Uterus (tissue), 4 donors: ENCODE measurements around the gene PARD3. TPM values are rescaled to one million over a fixed set of nuclear protein-coding genes. Genes with fewer than 3 reads are reported as not detected.

Experiments used
- DNase-seq, 2 donors: peaks; one replicate each; pipeline ENCODE4 v3.0.0-alpha.2; 2019 to 2020
- H3K27ac ChIP-seq, 2 donors: fragments of 200-600 bp; sonication (generic); 1 replicate in 1 of 2; 2 replicates in 1 of 2; pipeline ENCODE4 v1.5.1; 2016 to 2018
- H3K27me3 ChIP-seq, 2 donors: fragments of 200-600 bp; sonication (generic); one replicate each; pipeline ENCODE4 v1.5.1; 2018 to 2019; ENCODE audit warnings: control low read depth in 1 of 2
- H3K36me3 ChIP-seq, 2 donors: fragments of 200-600 bp; sonication (generic); one replicate each; pipeline ENCODE4 v1.5.1; 2019; ENCODE audit warnings: control low read depth in 1 of 2
- H3K4me1 ChIP-seq, 2 donors: fragments of 200-600 bp; sonication (generic); one replicate each; pipeline ENCODE4 v1.5.1; 2018 to 2019; ENCODE audit warnings: control low read depth in 1 of 2
- H3K4me3 ChIP-seq, 2 donors: fragments of 200-600 bp; sonication (generic); 1 replicate in 1 of 2; 2 replicates in 1 of 2; pipeline ENCODE4 v1.5.1; 2018 to 2019; ENCODE audit warnings: mild to moderate bottlenecking in 1 of 2
- H3K9me3 ChIP-seq, 2 donors: fragments of 200-600 bp; sonication (generic); one replicate each; pipeline ENCODE4 v1.5.1; 2019; ENCODE audit warnings: control low read depth in 1 of 2
- POLR2A ChIP-seq, 2 donors: fragments of 450-650 bp; IDR thresholded peaks; one replicate each; pipeline ENCODE4 v1.6.1; 2016; ENCODE audit warnings: antibody characterized with exemption in 2 of 2, mild to moderate bottlenecking in 1 of 2, moderate library complexity in 1 of 2
- intact Hi-C: fragments of 100-400 bp; cut with DNase I; formaldehyde crosslinking; loops from one replicate; pipeline ENCODE4 v1.15.1; 2023; ENCODE audit warnings: low total_unique reads
- total RNA-seq, 4 donors: library from RNA; depleted of rRNA in 3 of 4; stranded (reverse); fragments of >200 nt in 3 of 4; gene quantifications; one replicate each; pipeline versions ENCODE4 v1.1.0 to v1.2.4, GENCODE V29; 2014 to 2023
- TF ChIP-seq, protein P1 (sequence below), 4 experiments: fragments of 200-600 bp in 2 of 4; fragments of 450-650 bp in 2 of 4; sonication (generic) in 2 of 4; IDR thresholded peaks; one replicate each; pipeline ENCODE4 v1.5.1; 2016 to 2019; ENCODE audit warnings: antibody characterized with exemption in 4 of 4, mild to moderate bottlenecking in 2 of 4, moderate library complexity in 1 of 4
- donor health status: DM: yes; HTN: yes; CAD: no.

The PARD3 gene
- total RNA-seq, 4 donors from 2014 or later = 42.1 to 96.1 (median 51.5) TPM

DNA sequence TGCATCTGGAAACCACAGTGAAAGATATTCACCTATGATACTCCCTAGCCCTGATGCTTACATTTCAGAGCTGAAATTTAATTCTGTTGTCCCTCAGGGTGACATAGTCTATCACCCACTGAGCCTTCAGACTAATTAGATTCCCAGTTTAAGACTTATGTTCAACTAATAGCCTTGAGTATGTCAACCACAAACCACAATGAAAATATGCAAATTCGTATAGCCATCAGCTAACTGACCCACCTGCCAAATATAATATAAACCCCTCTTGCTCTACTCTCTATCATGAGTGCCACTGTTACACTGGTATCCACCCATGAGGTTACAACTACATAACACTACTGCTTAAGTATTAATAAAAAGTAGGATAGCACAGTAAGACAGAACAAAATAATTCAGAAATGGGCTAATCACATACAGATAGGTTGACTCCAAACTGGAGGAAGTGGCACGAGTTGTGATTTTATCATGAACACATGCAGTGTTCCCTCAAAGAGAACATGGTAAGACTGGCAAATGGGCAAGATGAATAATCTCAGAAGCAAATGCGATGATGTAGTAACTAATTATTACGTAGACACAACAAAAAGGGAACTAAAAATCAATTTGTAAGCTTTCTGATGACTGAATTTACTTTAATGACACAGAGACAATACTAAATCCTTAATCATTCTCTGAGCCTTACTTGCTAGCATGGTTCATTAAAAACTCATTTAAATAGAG is 290.6 kb downstream of the PARD3 start:
- intact Hi-C loops = no loop called here
- no peak for DNase-seq
- TF ChIP-seq, protein P1, sequence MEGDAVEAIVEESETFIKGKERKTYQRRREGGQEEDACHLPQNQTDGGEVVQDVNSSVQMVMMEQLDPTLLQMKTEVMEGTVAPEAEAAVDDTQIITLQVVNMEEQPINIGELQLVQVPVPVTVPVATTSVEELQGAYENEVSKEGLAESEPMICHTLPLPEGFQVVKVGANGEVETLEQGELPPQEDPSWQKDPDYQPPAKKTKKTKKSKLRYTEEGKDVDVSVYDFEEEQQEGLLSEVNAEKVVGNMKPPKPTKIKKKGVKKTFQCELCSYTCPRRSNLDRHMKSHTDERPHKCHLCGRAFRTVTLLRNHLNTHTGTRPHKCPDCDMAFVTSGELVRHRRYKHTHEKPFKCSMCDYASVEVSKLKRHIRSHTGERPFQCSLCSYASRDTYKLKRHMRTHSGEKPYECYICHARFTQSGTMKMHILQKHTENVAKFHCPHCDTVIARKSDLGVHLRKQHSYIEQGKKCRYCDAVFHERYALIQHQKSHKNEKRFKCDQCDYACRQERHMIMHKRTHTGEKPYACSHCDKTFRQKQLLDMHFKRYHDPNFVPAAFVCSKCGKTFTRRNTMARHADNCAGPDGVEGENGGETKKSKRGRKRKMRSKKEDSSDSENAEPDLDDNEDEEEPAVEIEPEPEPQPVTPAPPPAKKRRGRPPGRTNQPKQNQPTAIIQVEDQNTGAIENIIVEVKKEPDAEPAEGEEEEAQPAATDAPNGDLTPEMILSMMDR (IDR thresholded peaks at IDR 0.05) = no peak
- no peak for TF ChIP-seq POLR2A (IDR thresholded peaks at IDR 0.05)

DNA sequence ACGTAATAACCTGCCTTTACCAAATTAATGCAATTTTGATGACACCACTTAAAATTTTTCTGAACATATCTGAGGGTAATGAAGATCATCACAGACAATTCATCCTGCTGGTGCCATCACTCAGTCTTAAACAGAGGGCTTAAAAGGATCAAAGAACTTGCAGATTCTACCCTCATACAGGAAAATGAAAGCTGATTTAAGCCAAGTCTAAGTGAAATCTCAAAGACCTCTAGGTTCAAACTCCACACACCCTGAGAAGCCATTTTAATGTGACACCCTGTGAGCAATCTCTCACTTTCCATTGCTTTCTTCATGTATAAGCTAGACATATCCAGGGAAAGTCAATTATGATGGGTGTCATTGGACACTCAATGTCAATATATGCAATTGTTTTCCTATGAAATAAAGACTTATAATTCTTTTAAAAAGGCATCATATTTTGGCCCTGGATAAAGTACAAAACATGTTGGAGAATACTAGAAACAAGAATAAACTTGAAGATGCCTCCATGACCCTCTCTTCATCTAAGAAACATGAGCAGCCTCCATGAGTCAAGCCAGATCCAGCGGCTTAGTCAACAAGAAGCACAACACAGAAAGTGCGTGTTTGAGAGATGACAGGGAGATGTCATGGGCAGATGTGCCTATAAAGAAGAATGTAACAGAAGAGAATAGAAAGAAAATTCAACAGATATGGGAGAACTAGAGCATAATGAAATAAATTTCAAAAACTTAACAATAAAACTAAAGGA is 291.9 kb downstream of the PARD3 start:
- Histone ChIP-seq H3K4me3 (no peak overlapping the region), H3K27ac (no peak overlapping the region), H3K9me3 (no peaks in the 10 kb centered on the region), H3K27me3 (no peaks in the 10 kb centered on the region), H3K36me3 (no peaks in the 10 kb centered on the region), H3K4me1 (no peaks in the 10 kb centered on the region)
- TF ChIP-seq, protein P1 (IDR thresholded peaks at IDR 0.05) = no peak
- no peak for TF ChIP-seq POLR2A (IDR thresholded peaks at IDR 0.05)
- intact Hi-C loops = no loop called here
- DNase-seq = no peak

More for the DNA sequence above, 290.6 kb downstream of the PARD3 start:
- H3K4me1 ChIP-seq = peaks cover 0 to 4% of the 10 kb centered on the region in 2 donors
- no peaks in the 10 kb centered on the region for H3K27me3 ChIP-seq
- no peak overlapping the region for H3K4me3 ChIP-seq
- no peaks in the 10 kb centered on the region for H3K36me3 ChIP-seq
- no peaks in the 10 kb centered on the region for H3K9me3 ChIP-seq
- H3K27ac ChIP-seq = no peak overlapping the region

DNA sequence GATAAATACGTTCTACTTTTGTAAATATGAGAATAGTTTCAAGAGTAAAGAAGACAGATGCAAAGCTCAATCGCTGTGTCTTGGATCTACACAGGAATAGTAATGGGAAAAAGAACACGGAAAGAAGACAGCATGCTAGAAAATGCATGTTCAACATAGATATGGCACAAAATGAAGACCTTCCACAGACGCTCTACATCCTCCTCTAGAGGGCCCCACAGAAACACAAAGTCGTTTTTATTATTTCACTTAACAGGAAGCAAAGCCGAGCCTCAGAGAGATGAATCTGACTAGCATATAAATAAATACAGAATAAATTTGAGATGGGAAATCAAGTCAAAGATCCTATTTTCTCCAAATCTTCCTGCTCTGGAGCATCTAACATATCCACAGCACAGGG is 292.6 kb downstream of the PARD3 start:
- Histone ChIP-seq H3K4me3 (no peak overlapping the region), H3K27me3 (no peaks in the 10 kb centered on the region), H3K27ac (no peak overlapping the region), H3K9me3 (no peaks in the 10 kb centered on the region), H3K36me3 (no peaks in the 10 kb centered on the region), H3K4me1 (no peaks in the 10 kb centered on the region)
- no peak for DNase-seq
- TF ChIP-seq, protein P1 (IDR thresholded peaks at IDR 0.05) = no peak
- no peak for TF ChIP-seq POLR2A (IDR thresholded peaks at IDR 0.05)
- intact Hi-C loops = no loop called here

DNA sequence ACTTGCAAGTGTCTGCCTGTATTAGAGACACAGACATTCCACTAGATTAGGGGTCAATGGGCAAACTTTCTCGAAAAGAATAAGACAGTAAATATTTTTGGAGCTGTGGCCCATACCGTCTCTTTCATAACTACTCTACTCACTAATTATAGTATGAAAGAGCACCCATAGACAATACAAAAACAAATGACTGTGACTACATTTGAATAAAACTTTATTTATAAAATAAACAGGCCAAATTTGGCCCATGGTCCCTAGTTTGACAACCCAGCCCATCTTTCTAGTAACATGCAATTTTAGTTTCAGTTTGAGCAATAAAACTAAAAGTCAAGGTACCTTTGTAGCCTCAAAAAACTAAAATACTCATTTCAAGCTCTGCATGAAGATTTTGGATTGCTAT is 294.6 kb downstream of the PARD3 start:
- DNase-seq = no peak
- TF ChIP-seq, protein P1 (IDR thresholded peaks at IDR 0.05) = no peak
- TF ChIP-seq POLR2A (IDR thresholded peaks at IDR 0.05) = no peak
- no peaks in the 10 kb centered on the region for H3K27me3 ChIP-seq
- intact Hi-C loops = no loop called here
- no peaks in the 10 kb centered on the region for H3K36me3 ChIP-seq
- no peaks in the 10 kb centered on the region for H3K4me1 ChIP-seq
- H3K27ac ChIP-seq = no peak overlapping the region
- no peak overlapping the region for H3K4me3 ChIP-seq
- H3K9me3 ChIP-seq = no peaks in the 10 kb centered on the region

DNA sequence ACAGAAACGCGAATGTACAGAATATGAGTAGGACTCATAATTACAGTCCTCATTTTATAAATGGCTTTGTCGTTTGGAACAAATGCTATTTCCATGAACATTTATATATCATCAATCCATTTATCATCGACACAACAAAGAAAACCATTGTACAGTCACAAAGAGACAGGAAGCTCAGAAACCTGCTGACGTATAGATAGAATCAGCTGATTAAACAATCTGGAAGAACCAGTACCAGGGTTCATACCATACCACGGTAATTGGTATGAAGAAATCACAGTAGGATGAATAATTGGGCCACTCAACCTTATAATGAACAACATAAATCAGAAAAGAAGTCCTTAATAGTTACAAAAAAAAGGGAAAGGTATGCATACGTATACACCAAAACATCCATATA is 295.0 kb downstream of the PARD3 start:
- Histone ChIP-seq H3K4me3 (no peak overlapping the region), H3K27ac (no peak overlapping the region), H3K9me3 (no peaks in the 10 kb centered on the region), H3K4me1 (no peaks in the 10 kb centered on the region), H3K36me3 (no peaks in the 10 kb centered on the region), H3K27me3 (no peaks in the 10 kb centered on the region)
- TF ChIP-seq POLR2A (IDR thresholded peaks at IDR 0.05) = no peak
- TF ChIP-seq, protein P1 (IDR thresholded peaks at IDR 0.05) = no peak
- intact Hi-C loops = no loop called here
- DNase-seq = no peak
